H54 (cell line): ENCODE measurements around the gene IFNG-AS1.

Experiments used
- DNase-seq: peaks from one replicate; pipeline ENCODE4 v3.0.0; 2011; ENCODE audit warnings: low spot score, mixed read lengths; ENCODE audit not compliant: insufficient read length
- FAIRE-seq: peaks from 3 replicates; lab custom pipeline; 2011; peaks lifted over from hg19 to GRCh38; lab: Jason Lieb, UNC
- POLR2A ChIP-seq: IDR thresholded peaks from 2 replicates; pipeline ENCODE4 v1.6.1; 2011; ENCODE audit warnings: low read depth, mild to moderate bottlenecking, low read length

Gene IFNG-AS1

DNA sequence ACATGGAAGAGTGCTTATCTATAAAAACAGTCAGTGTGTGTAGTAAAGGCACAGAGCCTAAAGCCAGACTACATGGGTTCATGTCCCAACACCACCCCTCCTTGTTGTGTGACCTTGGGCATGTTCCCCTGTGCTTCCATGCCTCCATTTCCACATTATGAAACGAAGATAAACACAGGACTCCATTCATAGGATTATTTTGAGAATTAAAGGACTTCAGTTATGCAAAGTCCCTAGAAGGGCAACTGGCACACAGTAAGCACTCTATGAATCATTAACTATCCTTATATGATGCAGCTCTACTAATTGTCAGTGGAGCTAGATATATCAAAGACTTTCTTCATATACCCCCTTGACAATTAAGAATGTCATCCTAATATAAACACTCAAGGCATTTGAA is 17.8 kb downstream of the IFNG-AS1 start:
- TF ChIP-seq POLR2A, result no peak
- FAIRE-seq, result no peak

DNA sequence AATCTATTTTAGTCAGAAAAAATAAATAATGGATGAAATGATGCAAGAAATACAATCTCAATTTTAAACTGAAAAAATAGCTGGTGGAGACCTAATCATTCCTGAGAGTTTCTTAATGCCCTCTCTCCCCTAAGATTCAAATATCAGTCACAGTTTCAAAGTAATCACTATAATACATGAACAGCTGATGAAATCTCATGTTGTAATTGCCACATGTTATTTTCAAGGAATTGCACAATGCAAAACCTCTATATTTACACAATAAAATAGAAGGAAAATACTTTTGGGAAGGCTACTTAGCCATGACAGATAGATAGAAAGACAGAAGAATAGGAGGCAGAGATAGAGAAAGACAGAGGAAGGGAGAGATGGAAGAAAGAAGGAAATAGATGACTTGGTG is 18.2 kb downstream of the IFNG-AS1 start:
- no peak for FAIRE-seq
- no peak for TF ChIP-seq POLR2A
- DNase-seq, result no peak

More for the DNA sequence above, 17.8 kb downstream of the IFNG-AS1 start:
- no peak for DNase-seq

DNA sequence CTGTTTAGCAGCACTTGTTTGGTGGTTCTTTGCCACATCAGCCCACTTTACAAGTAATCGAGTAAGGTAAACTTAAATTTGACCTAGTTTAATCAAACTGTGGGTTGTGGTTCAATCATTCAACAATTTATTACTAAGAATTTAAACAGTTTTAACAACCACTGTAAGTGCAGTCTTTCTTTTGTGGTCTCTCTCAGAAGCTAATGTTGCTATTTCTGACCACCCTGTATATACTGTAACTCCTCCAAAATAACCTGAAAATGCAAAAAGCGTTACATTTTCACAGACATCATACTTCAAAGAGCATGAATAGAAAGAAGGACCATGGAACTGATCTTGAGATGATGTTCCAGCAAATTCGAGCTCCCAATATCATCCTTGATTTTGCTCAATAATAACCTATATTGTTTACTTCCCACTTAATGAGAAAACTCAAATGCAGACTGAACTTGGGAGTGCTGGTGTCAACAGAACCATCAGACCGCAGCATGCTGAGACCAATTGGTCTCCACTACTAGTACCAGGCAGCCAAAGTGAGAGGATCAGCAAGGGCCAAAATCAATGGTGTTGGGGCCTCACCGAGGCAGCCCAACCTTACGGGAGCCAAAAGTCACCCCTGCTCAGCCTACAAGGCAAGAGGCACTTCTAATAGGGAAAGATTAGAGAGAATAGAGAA is 22.1 kb downstream of the IFNG-AS1 start:
- TF ChIP-seq POLR2A, result no peak
- FAIRE-seq, result no peak

DNA sequence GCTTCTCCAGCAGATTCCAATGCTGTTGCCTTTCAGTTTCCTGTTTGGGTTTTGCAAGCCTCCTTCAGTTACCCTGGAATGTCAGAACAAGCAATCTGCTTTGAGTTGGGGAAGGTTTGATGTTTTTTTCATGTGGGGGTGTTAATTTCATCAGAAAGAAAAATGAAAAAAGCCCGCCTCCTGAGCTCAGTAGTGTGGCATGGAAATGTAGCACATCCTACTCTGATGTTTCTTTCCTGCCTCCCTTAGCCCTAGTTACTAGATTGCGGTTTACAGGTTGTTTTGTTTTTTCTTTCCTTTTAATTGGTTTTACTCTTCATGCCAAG is 22.6 kb downstream of the IFNG-AS1 start:
- DNase-seq (no peak), FAIRE-seq (no peak)
- TF ChIP-seq POLR2A, result no peak

More for the DNA sequence above, 22.1 kb downstream of the IFNG-AS1 start:
- DNase-seq, result no peak

DNA sequence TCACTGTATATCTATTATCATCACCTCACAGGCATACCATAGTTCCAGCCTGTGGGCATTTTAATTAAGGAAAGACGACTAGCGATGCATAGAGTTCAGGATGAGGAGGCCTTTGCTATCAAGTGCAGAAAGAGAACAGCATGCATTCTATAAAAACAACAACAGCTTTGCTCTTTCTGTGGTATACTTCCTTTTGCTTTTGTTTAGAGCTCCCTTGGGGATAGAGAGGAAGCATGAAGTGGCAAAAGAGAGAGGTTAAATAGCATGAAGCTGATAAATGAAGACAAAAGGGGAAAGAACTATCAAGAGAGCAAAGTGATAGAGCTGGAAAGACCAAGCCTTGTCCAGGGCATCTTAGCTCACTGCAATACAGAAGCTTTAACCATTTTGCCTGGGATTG is 23.5 kb downstream of the IFNG-AS1 start:
- DNase-seq (no peak), FAIRE-seq (no peak)
- no peak for TF ChIP-seq POLR2A

DNA sequence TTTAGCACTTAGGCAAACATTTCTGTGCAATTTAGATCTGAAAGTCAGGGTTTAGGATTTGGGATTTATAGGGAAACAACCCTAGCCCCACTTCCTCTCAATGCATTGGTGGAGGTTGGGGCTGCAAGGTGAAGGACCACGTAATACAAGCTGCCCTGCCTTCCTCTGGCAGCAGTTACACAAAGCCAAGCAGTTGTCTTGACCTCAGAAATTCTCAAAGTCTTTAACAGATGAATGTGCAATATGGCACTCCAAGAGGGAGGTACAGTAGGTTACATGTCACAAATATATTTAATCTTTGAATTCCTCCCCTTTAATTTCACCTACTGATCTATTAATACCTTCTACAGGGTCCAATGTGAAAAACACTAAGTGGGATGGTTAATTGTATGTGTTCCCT is 23.9 kb downstream of the IFNG-AS1 start:
- TF ChIP-seq POLR2A, result no peak
- no peak for FAIRE-seq
- DNase-seq, result no peak

DNA sequence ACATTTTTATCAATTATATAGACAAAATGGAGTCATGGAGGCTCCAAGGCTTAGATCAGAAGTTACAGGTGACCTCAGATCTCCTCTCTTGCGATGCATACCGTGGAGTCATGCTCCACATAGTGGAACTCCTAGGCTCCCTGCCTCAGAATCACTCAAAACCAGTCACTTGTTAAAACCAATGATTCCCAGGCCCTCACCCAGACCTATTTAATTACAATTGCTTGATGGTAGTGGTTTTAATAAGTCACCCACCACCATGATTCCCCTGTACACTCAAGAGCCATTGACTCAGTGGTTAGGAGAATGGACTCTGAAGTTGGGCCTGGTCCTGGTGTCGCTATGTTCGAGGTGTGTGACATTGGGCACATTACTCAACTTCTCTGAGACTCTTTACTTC is 26.9 kb downstream of the IFNG-AS1 start:
- TF ChIP-seq POLR2A, result no peak
- FAIRE-seq (no peak), DNase-seq (no peak)

- no peak for FAIRE-seq
- DNase-seq, result no peak
- no peak for TF ChIP-seq POLR2A
Observed at GRCh38 chr12:68018315-68018714, 29.1 kb downstream of the IFNG-AS1 start.

GRCh38 chr12:68020049-68020448 is 30.8 kb downstream of the IFNG-AS1 start:
- no peak for DNase-seq
- TF ChIP-seq POLR2A, result no peak
- FAIRE-seq, result no peak

- FAIRE-seq (no peak), DNase-seq (no peak)
- no peak for TF ChIP-seq POLR2A
Observed at GRCh38 chr12:68020699-68021098, 31.5 kb downstream of the IFNG-AS1 start.

- no peak for TF ChIP-seq POLR2A
- DNase-seq (no peak), FAIRE-seq (no peak)
Observed at GRCh38 chr12:68028647-68029046, 39.4 kb downstream of the IFNG-AS1 start.

- TF ChIP-seq POLR2A, result no peak
- FAIRE-seq (no peak), DNase-seq (no peak)
Observed at GRCh38 chr12:68030248-68030647, 41.0 kb downstream of the IFNG-AS1 start.

DNA sequence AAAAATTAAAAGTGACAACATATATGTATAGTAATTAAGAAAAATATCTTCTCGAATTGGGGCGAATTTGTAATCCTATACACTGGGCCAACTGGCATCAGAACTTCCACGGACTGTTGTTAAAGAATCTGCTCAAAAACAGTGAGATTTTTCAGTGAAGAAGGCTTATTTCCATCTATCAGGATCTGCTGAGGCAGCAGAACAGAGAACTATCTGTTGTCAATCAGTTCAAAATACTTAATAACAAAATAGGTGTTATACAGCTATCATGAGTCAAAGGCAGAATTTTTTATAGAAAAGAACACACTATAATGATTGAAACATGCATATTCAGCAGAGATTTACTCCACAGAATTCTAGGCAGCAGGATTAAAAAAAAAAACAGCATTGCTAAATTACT is 41.9 kb downstream of the IFNG-AS1 start:
- no peak for FAIRE-seq
- DNase-seq, result no peak
- no peak for TF ChIP-seq POLR2A

DNA sequence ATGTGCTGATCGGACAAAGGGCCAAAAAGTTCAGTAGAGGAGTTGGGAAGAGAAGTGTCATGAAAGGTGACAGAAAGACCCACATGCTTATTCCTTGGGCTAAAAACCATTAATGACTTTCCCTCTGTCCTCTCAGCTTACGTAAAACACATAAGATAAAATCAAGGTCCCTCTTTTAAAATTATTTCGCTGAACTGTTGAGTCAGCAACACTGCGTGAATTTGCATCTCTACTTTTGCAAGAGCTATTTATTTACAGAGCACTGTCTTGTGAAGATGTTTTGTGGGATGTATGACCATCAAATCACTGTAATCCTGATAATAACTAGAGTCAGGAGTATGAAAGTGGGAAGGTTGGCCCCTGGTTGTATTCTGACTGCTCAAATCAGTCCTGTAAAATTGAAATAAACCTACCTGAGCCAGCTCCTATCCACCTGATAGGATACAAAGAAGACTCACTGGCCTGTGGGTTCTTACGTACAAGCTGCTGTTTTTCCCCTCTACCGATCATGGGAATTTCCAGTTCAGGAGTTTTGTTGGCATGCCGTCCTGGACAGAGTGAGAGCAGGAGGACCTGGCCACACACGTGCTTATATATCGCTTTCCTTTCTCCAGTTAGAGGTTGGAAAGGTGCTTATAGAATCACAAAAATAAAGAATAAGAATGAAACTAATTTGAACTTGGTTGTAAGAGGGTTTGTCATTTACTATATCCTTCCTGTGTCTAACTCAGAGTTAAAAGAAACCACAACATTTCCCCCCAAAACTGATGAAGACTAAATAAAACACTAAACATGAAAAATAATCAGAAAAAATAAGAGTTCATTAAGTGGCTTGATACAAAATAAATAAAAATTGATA is 42.9 kb downstream of the IFNG-AS1 start:
- DNase-seq, result no peak
- no peak for FAIRE-seq

GRCh38 chr12:68034567-68034966 is 45.3 kb downstream of the IFNG-AS1 start:
- no peak for TF ChIP-seq POLR2A
- DNase-seq, result no peak
- FAIRE-seq, result no peak

More for the DNA sequence above, 42.9 kb downstream of the IFNG-AS1 start:
- TF ChIP-seq POLR2A, result no peak
